NCI-H1930 (cell line): ENCODE data around the gene ETV6.
A peak's percentile ranks its signal among the peaks of the same experiment; 100 is the strongest.

Source experiments
- DNase-seq, 2 experiments: peaks; one replicate each; lab custom pipeline; 2025; lab: John Stamatoyannopoulos, UW

The ETV6 gene

GRCh38 chr12:11801643-11802042, 152.2 kb downstream of the ETV6 start:
- no peak for DNase-seq

GRCh38 chr12:11804130-11804529, 154.7 kb downstream of the ETV6 start:
- DNase-seq, result no peak

- DNase-seq, result no peak
These were observed 155.6 kb downstream of the ETV6 start for GRCh38 chr12:11805043-11805442.

GRCh38 chr12:11805680-11806079, 156.2 kb downstream of the ETV6 start:
- DNase-seq, result no peak

- peak; percentile 25 to 37 for DNase-seq
These were observed 158.0 kb downstream of the ETV6 start for GRCh38 chr12:11807458-11807857.

GRCh38 chr12:11808931-11809330, 159.5 kb downstream of the ETV6 start:
- no peak for DNase-seq

GRCh38 chr12:11810206-11810545, 160.7 kb downstream of the ETV6 start:
- no peak for DNase-seq

GRCh38 chr12:11811008-11811407, 161.5 kb downstream of the ETV6 start:
- no peak for DNase-seq

- no peak for DNase-seq
These were observed 162.7 kb downstream of the ETV6 start for GRCh38 chr12:11812241-11812585.

GRCh38 chr12:11812586-11813437, 163.3 kb downstream of the ETV6 start:
- DNase-seq, result no peak

GRCh38 chr12:11813438-11813813, 164.0 kb downstream of the ETV6 start:
- DNase-seq, result no peak

- no peak for DNase-seq
These were observed 164.9 kb downstream of the ETV6 start for GRCh38 chr12:11814374-11814773.

GRCh38 chr12:11815397-11815796, 165.9 kb downstream of the ETV6 start:
- DNase-seq, result no peak

GRCh38 chr12:11819643-11820042, 170.2 kb downstream of the ETV6 start:
- no peak for DNase-seq

- DNase-seq, result no peak
These were observed 171.0 kb downstream of the ETV6 start for GRCh38 chr12:11820476-11820875.

- DNase-seq, result no peak
These were observed 172.1 kb downstream of the ETV6 start for GRCh38 chr12:11821386-11822080.

- DNase-seq, result no peak
These were observed 172.8 kb downstream of the ETV6 start for GRCh38 chr12:11822081-11822834.

- DNase-seq, result no peak
These were observed 173.6 kb downstream of the ETV6 start for GRCh38 chr12:11823043-11823442.

GRCh38 chr12:11823593-11823992, 174.1 kb downstream of the ETV6 start:
- no peak for DNase-seq

GRCh38 chr12:11824069-11824468, 174.6 kb downstream of the ETV6 start:
- DNase-seq, result no peak

GRCh38 chr12:11824736-11825135, 175.3 kb downstream of the ETV6 start:
- DNase-seq, result no peak

- DNase-seq, result no peak
These were observed 175.8 kb downstream of the ETV6 start for GRCh38 chr12:11825278-11825677.

GRCh38 chr12:11826574-11826973, 177.1 kb downstream of the ETV6 start:
- DNase-seq, result no peak
